Endothelial cell of umbilical vein (primary cell): ENCODE results near the gene ARHGEF33. TPM values are rescaled to one million over a fixed set of nuclear protein-coding genes. Genes with fewer than 3 reads are reported as not detected.

Source experiments
- BruUV-seq: library from RNA; stranded (reverse); fragments of 400-500 nt; replicated peaks from 2 replicates; lab custom pipeline; 2021; lab: Mats Ljungman, UMichigan
- CTCF ChIA-PET: fragments of 300-600, 350-600 bp; sonication (Branson Sonifier 250); formaldehyde crosslinking; loops from one replicate; lab custom pipeline; 2021; ENCODE audit warnings: antibody characterized with exemption, inconsistent platforms; lab: Charles Lee
- POLR2A ChIA-PET: fragments of 300-600, 350-600 bp; sonication (Branson Sonifier 250); formaldehyde crosslinking; loops from one replicate; lab custom pipeline; 2021; ENCODE audit warnings: antibody characterized with exemption, inconsistent platforms; lab: Charles Lee
- DNase-seq: peaks from one replicate; pipeline ENCODE4 v3.0.0-alpha.2; 2011; ENCODE audit warnings: low read depth, low spot score
- FAIRE-seq: peaks from 2 replicates; lab custom pipeline; 2011; peaks lifted over from hg19 to GRCh38; lab: Jason Lieb, UNC
- H2AFZ ChIP-seq: 2 replicates; pipeline ENCODE4 v1.6.0; 2012; ENCODE audit warnings: low read depth, low read length, control low read depth, inconsistent platforms
- H3K27ac ChIP-seq: 2 replicates; pipeline ENCODE4 v1.5.1; 2011; ENCODE audit warnings: low read depth, mild to moderate bottlenecking, control low read depth, low read length, moderate library complexity; ENCODE audit not compliant: insufficient read depth
- H3K27me3 ChIP-seq, 2 experiments: 2 replicates each; pipeline versions ENCODE4 v1.6.0 to v1.6.1; 2011; ENCODE audit warnings: low read length in 2 of 2, mixed read lengths in 1 of 2; ENCODE audit not compliant: control insufficient read depth in 2 of 2, insufficient read depth in 2 of 2
- H3K36me3 ChIP-seq, 2 experiments: 2 replicates in 1 of 2; 3 replicates in 1 of 2; pipeline ENCODE4 v1.5.1; 2011; ENCODE audit warnings: low read length in 2 of 2, mild to moderate bottlenecking in 1 of 2, moderate library complexity in 1 of 2; ENCODE audit not compliant: control insufficient read depth in 2 of 2, insufficient read depth in 2 of 2; ENCODE audit errors: extremely low read depth in 1 of 2
- H3K4me1 ChIP-seq: 3 replicates; pipeline ENCODE4 v1.5.1; 2011; ENCODE audit warnings: mild to moderate bottlenecking, low read length; ENCODE audit not compliant: control insufficient read depth, insufficient read depth; ENCODE audit errors: extremely low read depth
- H3K4me2 ChIP-seq: 2 replicates; pipeline ENCODE4 v1.6.1; 2011; ENCODE audit warnings: low read length, control low read depth, mixed read lengths; ENCODE audit not compliant: insufficient read depth
- H3K4me3 ChIP-seq, 3 experiments: fragments of 200-600 bp in 1 of 3; sonication (generic), shearing (Covaris generic) in 1 of 3; replicated peaks in 1 of 3; 2 replicates each; pipeline ENCODE4 v1.5.1; 2011 to 2016; ENCODE audit warnings: control low read depth in 3 of 3, low read length in 3 of 3, mild to moderate bottlenecking in 2 of 3, inconsistent platforms in 1 of 3, low read depth in 1 of 3, moderate library complexity in 1 of 3; ENCODE audit not compliant: insufficient read depth in 1 of 3
- H3K79me2 ChIP-seq: 2 replicates; pipeline ENCODE4 v1.6.0; 2012; ENCODE audit warnings: low read length, inconsistent platforms; ENCODE audit not compliant: control insufficient read depth, insufficient read depth
- H3K9ac ChIP-seq: replicated peaks from 2 replicates; pipeline ENCODE3; 2011; ENCODE audit warnings: low read length, control low read depth; ENCODE audit not compliant: insufficient read depth; ENCODE audit errors: extremely low read depth
- H3K9me1 ChIP-seq: replicated peaks from 3 replicates; pipeline ENCODE4 v1.6.0; 2011; ENCODE audit warnings: mild to moderate bottlenecking, low read length; ENCODE audit not compliant: control insufficient read depth, insufficient read depth; ENCODE audit errors: extremely low read depth
- H3K9me3 ChIP-seq: replicated peaks from 2 replicates; pipeline ENCODE4 v1.5.1; 2012; ENCODE audit warnings: low read length, inconsistent platforms; ENCODE audit not compliant: control insufficient read depth, insufficient read depth
- H4K20me1 ChIP-seq: replicated peaks from 2 replicates; pipeline ENCODE3; 2011; ENCODE audit warnings: mild to moderate bottlenecking, low read length; ENCODE audit not compliant: control insufficient read depth, insufficient read depth; ENCODE audit errors: extremely low read depth
- EZH2 ChIP-seq: IDR thresholded peaks from 2 replicates; pipeline ENCODE4 v1.6.1; 2012; ENCODE audit warnings: borderline replicate concordance, low read depth, mild to moderate bottlenecking, moderate library complexity, low read length, inconsistent platforms; ENCODE audit not compliant: severe bottlenecking
- FOS ChIP-seq: IDR thresholded peaks from 2 replicates; pipeline ENCODE4 v1.6.1; 2011; ENCODE audit warnings: mild to moderate bottlenecking, low read length, moderate library complexity, borderline replicate concordance; ENCODE audit not compliant: insufficient read depth
- GATA2 ChIP-seq: IDR thresholded peaks from 2 replicates; pipeline ENCODE4 v1.7.0; 2011; ENCODE audit warnings: low read depth, mild to moderate bottlenecking, moderate library complexity, mixed read lengths, low read length; ENCODE audit not compliant: insufficient read length, insufficient read depth
- JUN ChIP-seq: IDR thresholded peaks from 2 replicates; pipeline ENCODE4 v1.6.1; 2011; ENCODE audit warnings: borderline replicate concordance, low read depth; ENCODE audit not compliant: insufficient read length, insufficient read depth
- MAX ChIP-seq: IDR thresholded peaks from 2 replicates; pipeline ENCODE4 v1.6.1; 2011; ENCODE audit not compliant: insufficient read depth, insufficient read length
- MYC ChIP-seq: IDR thresholded peaks from one replicate; pipeline ENCODE4 v1.6.1; 2011; ENCODE audit warnings: mild to moderate bottlenecking, low read depth, low read length
- POLR2A ChIP-seq: IDR thresholded peaks from 2 replicates; pipeline ENCODE4 v1.6.1; 2012; ENCODE audit warnings: low read depth, mild to moderate bottlenecking, control low read depth, low read length
- POLR2AphosphoS5 ChIP-seq: IDR thresholded peaks from 2 replicates; pipeline ENCODE4 v1.6.1; 2012; ENCODE audit warnings: low read depth, mild to moderate bottlenecking, control low read depth, low read length, moderate library complexity; ENCODE audit not compliant: insufficient read depth
- dilution Hi-C: fragments of 300-500 bp; cut with MboI; formaldehyde crosslinking; loops from one replicate; pipeline ENCODE4 v1.15.0; 2019; ENCODE audit warnings: low sequenced_read_pairs; ENCODE audit not compliant: extremely low pct_ligation_motif_present
- intact Hi-C: fragments of 100-400 bp; cut with micrococcal nuclease; formaldehyde crosslinking; loops from one replicate; pipeline ENCODE4 v1.10.0; 2022
- polyA plus RNA-seq, 4 experiments: library from polyadenylated mRNA; depleted of rRNA in 3 of 4; stranded (reverse) in 3 of 4; unstranded in 1 of 4; fragments of >200 nt; gene quantifications; 2 replicates each; pipeline versions ENCODE4 v1.2.1 to v1.2.3, GENCODE V29; 2011 to 2012; ENCODE audit warnings: missing spikeins in 1 of 4
- total RNA-seq: library from RNA; stranded (reverse); gene quantifications from 2 replicates; pipeline ENCODE4 v1.2.3, GENCODE V29; 2021
- TF ChIP-seq, protein P1 (sequence below), 2 donors: IDR thresholded peaks; 1 replicate in 1 of 2; 2 replicates in 1 of 2; pipeline ENCODE4 v1.5.1; 2011; ENCODE audit warnings: low read length in 2 of 2, mild to moderate bottlenecking in 2 of 2, moderate library complexity in 2 of 2, control low read depth in 1 of 2, inconsistent platforms in 1 of 2, low read depth in 1 of 2; ENCODE audit not compliant: insufficient read depth in 1 of 2; ENCODE audit errors: extremely low read depth in 1 of 2

Gene ARHGEF33
- total and polyA plus RNA-seq, 2 donors (not counting 3 experiments of a cell fraction or from before 2014, with no cell fraction given): 0.15 to 0.18 TPM

- POLR2A ChIA-PET: no interaction called here
- Histone ChIP-seq H3K4me1 (peaks cover 4% of the 10 kb centered on the region), H3K9me3 (no peaks in the 10 kb centered on the region), H3K4me2 (no peak overlapping the region), H4K20me1 (no peaks in the 10 kb centered on the region), H3K4me3 (no peak overlapping the region), H3K27me3 (peaks cover 6 to 9% of the 10 kb centered on the region in 2 experiments), H3K9ac (no peak overlapping the region), H3K79me2 (no peaks in the 10 kb centered on the region), H3K27ac (no peak overlapping the region), H3K36me3 (no peaks in the 10 kb centered on the region), H3K9me1 (no peaks in the 10 kb centered on the region), H2AFZ (no peak overlapping the region)
- intact Hi-C loops: no loop called here
- TF ChIP-seq EZH2 (no peak), GATA2 (no peak), FOS (no peak), POLR2AphosphoS5 (no peak), MAX (no peak), MYC (no peak), JUN (no peak), POLR2A (no peak)
- TF ChIP-seq, protein P1, sequence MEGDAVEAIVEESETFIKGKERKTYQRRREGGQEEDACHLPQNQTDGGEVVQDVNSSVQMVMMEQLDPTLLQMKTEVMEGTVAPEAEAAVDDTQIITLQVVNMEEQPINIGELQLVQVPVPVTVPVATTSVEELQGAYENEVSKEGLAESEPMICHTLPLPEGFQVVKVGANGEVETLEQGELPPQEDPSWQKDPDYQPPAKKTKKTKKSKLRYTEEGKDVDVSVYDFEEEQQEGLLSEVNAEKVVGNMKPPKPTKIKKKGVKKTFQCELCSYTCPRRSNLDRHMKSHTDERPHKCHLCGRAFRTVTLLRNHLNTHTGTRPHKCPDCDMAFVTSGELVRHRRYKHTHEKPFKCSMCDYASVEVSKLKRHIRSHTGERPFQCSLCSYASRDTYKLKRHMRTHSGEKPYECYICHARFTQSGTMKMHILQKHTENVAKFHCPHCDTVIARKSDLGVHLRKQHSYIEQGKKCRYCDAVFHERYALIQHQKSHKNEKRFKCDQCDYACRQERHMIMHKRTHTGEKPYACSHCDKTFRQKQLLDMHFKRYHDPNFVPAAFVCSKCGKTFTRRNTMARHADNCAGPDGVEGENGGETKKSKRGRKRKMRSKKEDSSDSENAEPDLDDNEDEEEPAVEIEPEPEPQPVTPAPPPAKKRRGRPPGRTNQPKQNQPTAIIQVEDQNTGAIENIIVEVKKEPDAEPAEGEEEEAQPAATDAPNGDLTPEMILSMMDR (IDR thresholded peaks at IDR 0.05; ENCODE audit: extremely low read depth in 1 of 2, insufficient read depth in 1 of 2, low read depth in 1 of 2, low read length in 2 of 2): no peak
- CTCF ChIA-PET: interaction anchor here (0.5 to 2.0 kb wide), 3 partner anchors 9 to 393 kb away, joined by 3 to 10 read pairs (median 4); no protein-coding TSS in a partner anchor
- no TSS peak for BruUV-seq
- FAIRE-seq (no peak), DNase-seq (no peak)
- dilution Hi-C loops: no loop called here
Observed at GRCh38 chr2:38957972-38958371, 68.3 kb downstream of the ARHGEF33 start.
